Duodenal mucosa (tissue), 2 donors: ENCODE measurements around the gene CES5A.
"Not testable (repeated sequence)": the region's sequence is repeated elsewhere in the genome, so short reads cannot be mapped to it uniquely, and the experiment has no call there.

Source experiments
- H3K27ac ChIP-seq: one replicate; pipeline ENCODE4 v1.7.0; 2013; ENCODE audit warnings: low read depth, low read length
- H3K27me3 ChIP-seq, 2 donors: one replicate each; pipeline ENCODE4 v1.7.0; 2013; ENCODE audit warnings: low read length in 2 of 2, control low read depth in 1 of 2; ENCODE audit not compliant: insufficient read depth in 2 of 2, control insufficient read depth in 1 of 2
- H3K36me3 ChIP-seq, 2 donors: one replicate each; pipeline ENCODE4 v1.7.0; 2013; ENCODE audit warnings: low read length in 2 of 2, control low read depth in 1 of 2; ENCODE audit not compliant: insufficient read depth in 2 of 2, control insufficient read depth in 1 of 2
- H3K4me1 ChIP-seq, 2 donors: one replicate each; pipeline ENCODE4 v1.7.0; 2013; ENCODE audit warnings: low read length in 2 of 2, control low read depth in 1 of 2; ENCODE audit not compliant: insufficient read depth in 2 of 2, control insufficient read depth in 1 of 2
- H3K4me3 ChIP-seq, 2 donors: one replicate each; pipeline ENCODE4 v1.7.0; 2013; ENCODE audit warnings: low read length in 2 of 2, low read depth in 1 of 2
- H3K9ac ChIP-seq, 2 donors: one replicate each; pipeline ENCODE4 v1.7.0; 2013; ENCODE audit warnings: low read length in 2 of 2, low read depth in 1 of 2
- H3K9me3 ChIP-seq, 2 donors: one replicate each; pipeline ENCODE4 v1.7.0; 2013; ENCODE audit warnings: low read length in 2 of 2, control low read depth in 1 of 2; ENCODE audit not compliant: control insufficient read depth in 1 of 2

The CES5A gene

GRCh38 chr16:55816222-55816621 lies 59.0 kb downstream of the CES5A start:
- not testable (repeated sequence) for H3K36me3 ChIP-seq, H3K4me1 ChIP-seq, H3K27ac ChIP-seq, H3K27me3 ChIP-seq, H3K4me3 ChIP-seq, H3K9ac ChIP-seq, H3K9me3 ChIP-seq

GRCh38 chr16:55815320-55815719 lies 59.9 kb downstream of the CES5A start:
- no peaks in the 10 kb centered on the region for H3K9me3 ChIP-seq
- H3K27me3 ChIP-seq = peaks cover 0 to 6% of the 10 kb centered on the region in 2 donors
- no peak overlapping the region for H3K4me3 ChIP-seq

GRCh38 chr16:55814174-55814573 lies 61.0 kb downstream of the CES5A start:
- not testable (repeated sequence) for H3K4me3 ChIP-seq, H3K9me3 ChIP-seq, H3K9ac ChIP-seq, H3K27me3 ChIP-seq, H3K4me1 ChIP-seq, H3K36me3 ChIP-seq, H3K27ac ChIP-seq

More at GRCh38 chr16:55815320-55815719, 59.9 kb downstream of the CES5A start:
- Histone ChIP-seq H3K9ac (no peak overlapping the region), H3K27ac (no peak overlapping the region), H3K36me3 (no peaks in the 10 kb centered on the region), H3K4me1 (no peaks in the 10 kb centered on the region)

GRCh38 chr16:55813730-55814129 lies 61.4 kb downstream of the CES5A start:
- not testable (repeated sequence) for H3K4me3 ChIP-seq, H3K27ac ChIP-seq, H3K9ac ChIP-seq, H3K36me3 ChIP-seq, H3K9me3 ChIP-seq, H3K4me1 ChIP-seq, H3K27me3 ChIP-seq

- Histone ChIP-seq H3K9me3 (no peaks in the 10 kb centered on the region), H3K27me3 (peaks cover 0 to 6% of the 10 kb centered on the region in 2 donors), H3K27ac (no peak overlapping the region), H3K9ac (no peak overlapping the region), H3K4me1 (no peaks in the 10 kb centered on the region), H3K36me3 (no peaks in the 10 kb centered on the region), H3K4me3 (no peak overlapping the region)
Observed at GRCh38 chr16:55812951-55813350, 62.2 kb downstream of the CES5A start.

- Histone ChIP-seq H3K27ac (no peak overlapping the region), H3K4me3 (no peak overlapping the region), H3K4me1 (no peaks in the 10 kb centered on the region), H3K9me3 (no peaks in the 10 kb centered on the region), H3K36me3 (no peaks in the 10 kb centered on the region), H3K9ac (no peak overlapping the region), H3K27me3 (peaks cover 0 to 6% of the 10 kb centered on the region in 2 donors)
Observed at GRCh38 chr16:55811811-55812210, 63.4 kb downstream of the CES5A start.

GRCh38 chr16:55810451-55810961 lies 64.7 kb downstream of the CES5A start:
- H3K9me3 ChIP-seq = no peaks in the 10 kb centered on the region
- H3K36me3 ChIP-seq = no peaks in the 10 kb centered on the region
- H3K27ac ChIP-seq = no peak overlapping the region
- H3K9ac ChIP-seq = no peak overlapping the region
- H3K4me3 ChIP-seq = no peak overlapping the region
- H3K4me1 ChIP-seq = no peaks in the 10 kb centered on the region
- peaks cover 0 to 6% of the 10 kb centered on the region in 2 donors for H3K27me3 ChIP-seq

GRCh38 chr16:55809851-55810250 lies 65.3 kb downstream of the CES5A start:
- Histone ChIP-seq H3K9me3 (no peaks in the 10 kb centered on the region), H3K27ac (no peak overlapping the region), H3K27me3 (peaks cover 0 to 6% of the 10 kb centered on the region in 2 donors), H3K36me3 (no peaks in the 10 kb centered on the region), H3K4me3 (no peak overlapping the region), H3K4me1 (no peaks in the 10 kb centered on the region), H3K9ac (no peak overlapping the region)

GRCh38 chr16:55809386-55809785 lies 65.8 kb downstream of the CES5A start:
- Histone ChIP-seq H3K9ac (no peak overlapping the region), H3K36me3 (no peaks in the 10 kb centered on the region), H3K4me1 (no peaks in the 10 kb centered on the region), H3K27me3 (peaks cover 0 to 3% of the 10 kb centered on the region in 2 donors), H3K4me3 (no peak overlapping the region), H3K9me3 (no peaks in the 10 kb centered on the region), H3K27ac (no peak overlapping the region)

GRCh38 chr16:55808286-55808685 lies 66.9 kb downstream of the CES5A start:
- not testable (repeated sequence) for H3K9ac ChIP-seq, H3K27ac ChIP-seq, H3K9me3 ChIP-seq, H3K27me3 ChIP-seq, H3K4me3 ChIP-seq, H3K36me3 ChIP-seq, H3K4me1 ChIP-seq

- H3K27ac ChIP-seq, H3K36me3 ChIP-seq, H3K9ac ChIP-seq, H3K27me3 ChIP-seq, H3K9me3 ChIP-seq, H3K4me3 ChIP-seq, H3K4me1 ChIP-seq: not testable (repeated sequence)
Observed at GRCh38 chr16:55805104-55805503, 70.1 kb downstream of the CES5A start.
